Calu3 (cell line): ENCODE measurements around the gene TSKU. TPM values are rescaled to one million over a fixed set of nuclear protein-coding genes. Genes with fewer than 3 reads are reported as not detected.

Experiments
- BruUV-seq: library from RNA; stranded (reverse); fragments of 400-500 nt; replicated peaks from 2 replicates; lab custom pipeline; 2021; lab: Mats Ljungman, UMichigan
- CTCF ChIA-PET: fragments of 300-600 bp; sonication (Branson Sonifier 250); formaldehyde crosslinking; loops from one replicate; lab custom pipeline; 2022; ENCODE audit warnings: antibody characterized with exemption; lab: Charles Lee
- DNase-seq: peaks from one replicate; pipeline ENCODE4 v3.0.0; 2022
- H3K27ac Mint-ChIP-seq: one replicate; pipeline ENCODE4 v1.8.0; 2022; ENCODE audit warnings: mixed read lengths; ENCODE audit not compliant: unreplicated experiment
- H3K27me3 Mint-ChIP-seq: one replicate; pipeline ENCODE4 v1.8.0; 2022; ENCODE audit warnings: mixed read lengths; ENCODE audit not compliant: unreplicated experiment
- H3K36me3 Mint-ChIP-seq: one replicate; pipeline ENCODE4 v1.8.0; 2022; ENCODE audit warnings: mild to moderate bottlenecking, moderate library complexity, mixed read lengths; ENCODE audit not compliant: insufficient read depth, unreplicated experiment
- H3K4me1 Mint-ChIP-seq: one replicate; pipeline ENCODE4 v1.8.0; 2022; ENCODE audit warnings: mild to moderate bottlenecking, low read depth, mixed read lengths; ENCODE audit not compliant: unreplicated experiment
- H3K4me3 Mint-ChIP-seq: one replicate; pipeline ENCODE4 v1.8.0; 2022; ENCODE audit warnings: mild to moderate bottlenecking, low read depth, moderate library complexity, mixed read lengths; ENCODE audit not compliant: unreplicated experiment
- H3K9me3 Mint-ChIP-seq: one replicate; pipeline ENCODE4 v1.8.0; 2022; ENCODE audit warnings: low read depth, mixed read lengths; ENCODE audit not compliant: unreplicated experiment
- CTCF ChIP-seq: fragments of 200-600 bp; IDR thresholded peaks from one replicate; pipeline ENCODE4 v1.8.0; 2022; ENCODE audit warnings: antibody characterized with exemption; ENCODE audit not compliant: unreplicated experiment
- intact Hi-C: fragments of 100-400 bp; cut with micrococcal nuclease; formaldehyde crosslinking; loops from one replicate; pipeline ENCODE4 v1.10.0; 2022; ENCODE audit not compliant: unreplicated experiment
- total RNA-seq: library from RNA; stranded (reverse); gene quantifications from 2 replicates; pipeline ENCODE4 v1.2.3, GENCODE V29; 2022

TSKU gene
- total RNA-seq, 1 experiment from 2014 or later, result 49.0 TPM

- no peaks in the 10 kb centered on the region for H3K27me3 Mint-ChIP-seq
- H3K9me3 Mint-ChIP-seq, result peaks cover 3% of the 10 kb centered on the region
- peaks cover 64% of the 10 kb centered on the region for H3K4me1 Mint-ChIP-seq
- no peak for TF ChIP-seq CTCF
- no TSS peak for BruUV-seq
- DNase-seq, result peak; percentile 81
- intact Hi-C loops, result no loop called here
- peak overlapping the region; percentile 88 for H3K27ac Mint-ChIP-seq
- CTCF ChIA-PET, result interaction anchor here (0.9 to 1.3 kb wide), 2 partner anchors 9 to 17 kb away, joined by 3 to 4 read pairs; no protein-coding TSS in a partner anchor
- peaks cover 13% of the 10 kb centered on the region for H3K36me3 Mint-ChIP-seq
- peak overlapping the region; percentile 22 for H3K4me3 Mint-ChIP-seq
Measured at GRCh38 chr11:76769645-76770586, 13.2 kb upstream of the TSKU start.

- CTCF ChIA-PET, result interaction anchor here (0.9 kb wide), 1 partner anchor 10 kb away, joined by 3 read pairs; no protein-coding TSS in a partner anchor
- DNase-seq, result peak; percentile 53
- Mint-ChIP-seq H3K4me3 (peak overlapping the region; percentile 22), H3K4me1 (peaks cover 64% of the 10 kb centered on the region), H3K36me3 (peaks cover 13% of the 10 kb centered on the region), H3K27me3 (no peaks in the 10 kb centered on the region), H3K27ac (peak overlapping the region; percentile 88), H3K9me3 (peaks cover 3% of the 10 kb centered on the region)
- no TSS peak for BruUV-seq
- TF ChIP-seq CTCF, result no peak
- intact Hi-C loops, result no loop called here
Measured at GRCh38 chr11:76770642-76771445, 12.3 kb upstream of the TSKU start.

GRCh38 chr11:76771446-76772099 lies 11.6 kb upstream of the TSKU start:
- Mint-ChIP-seq H3K9me3 (peaks cover 6% of the 10 kb centered on the region), H3K36me3 (peaks cover 13% of the 10 kb centered on the region), H3K4me1 (peaks cover 64% of the 10 kb centered on the region), H3K27me3 (no peaks in the 10 kb centered on the region), H3K27ac (peak overlapping the region; percentile 88), H3K4me3 (peak overlapping the region; percentile 22)
- no TSS peak for BruUV-seq
- intact Hi-C loops, result no loop called here
- TF ChIP-seq CTCF, result no peak
- CTCF ChIA-PET, result no interaction called here
- DNase-seq, result no peak
